Activated CD8-positive, alpha-beta memory T cell treated with anti-CD3 and anti-CD28 coated beads, Interleukin-2, amount 50 U/mL, for 1 hour (primary cell): ENCODE data around the gene STAB1.

Experiments
- DNase-seq: peaks from one replicate; pipeline ENCODE4 v3.0.0-alpha.2; 2020; ENCODE audit errors: extremely low read depth

The STAB1 gene

DNA sequence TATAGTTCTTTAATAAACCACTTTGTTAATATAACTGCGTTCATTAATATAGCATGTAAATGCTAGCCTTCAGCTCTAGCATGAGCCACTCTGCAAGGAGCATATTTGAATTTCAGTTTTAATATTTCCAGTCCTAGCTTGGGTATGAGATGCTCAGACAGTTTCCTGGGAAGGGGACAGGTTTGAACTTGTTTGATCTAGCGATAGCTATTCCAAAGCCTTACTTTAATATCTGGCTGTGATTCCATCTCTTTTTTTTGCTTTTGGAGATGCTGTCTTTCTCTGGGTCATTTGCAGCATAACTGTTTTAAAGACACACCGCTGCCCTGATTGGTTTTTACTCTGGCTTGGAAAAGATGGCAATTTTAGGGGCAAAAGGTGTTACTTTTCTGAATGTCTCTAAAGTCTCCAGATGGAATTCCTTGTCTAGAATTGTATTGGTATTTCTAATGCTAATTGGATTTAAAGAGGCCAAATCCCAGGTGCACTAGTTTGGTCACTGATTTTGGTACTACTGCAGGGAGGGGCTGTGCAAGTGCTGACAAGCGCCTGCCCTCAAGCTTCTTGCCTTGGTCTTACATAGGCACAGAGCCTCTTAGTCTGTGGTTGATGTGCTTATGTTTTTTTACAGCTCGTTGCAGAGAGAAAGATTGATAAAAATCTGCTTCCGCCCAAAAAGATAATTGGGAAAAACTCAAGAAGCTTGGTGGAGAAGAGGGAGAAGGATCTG lies 36.9 kb upstream of the STAB1 start:
- DNase-seq: no peak

DNA sequence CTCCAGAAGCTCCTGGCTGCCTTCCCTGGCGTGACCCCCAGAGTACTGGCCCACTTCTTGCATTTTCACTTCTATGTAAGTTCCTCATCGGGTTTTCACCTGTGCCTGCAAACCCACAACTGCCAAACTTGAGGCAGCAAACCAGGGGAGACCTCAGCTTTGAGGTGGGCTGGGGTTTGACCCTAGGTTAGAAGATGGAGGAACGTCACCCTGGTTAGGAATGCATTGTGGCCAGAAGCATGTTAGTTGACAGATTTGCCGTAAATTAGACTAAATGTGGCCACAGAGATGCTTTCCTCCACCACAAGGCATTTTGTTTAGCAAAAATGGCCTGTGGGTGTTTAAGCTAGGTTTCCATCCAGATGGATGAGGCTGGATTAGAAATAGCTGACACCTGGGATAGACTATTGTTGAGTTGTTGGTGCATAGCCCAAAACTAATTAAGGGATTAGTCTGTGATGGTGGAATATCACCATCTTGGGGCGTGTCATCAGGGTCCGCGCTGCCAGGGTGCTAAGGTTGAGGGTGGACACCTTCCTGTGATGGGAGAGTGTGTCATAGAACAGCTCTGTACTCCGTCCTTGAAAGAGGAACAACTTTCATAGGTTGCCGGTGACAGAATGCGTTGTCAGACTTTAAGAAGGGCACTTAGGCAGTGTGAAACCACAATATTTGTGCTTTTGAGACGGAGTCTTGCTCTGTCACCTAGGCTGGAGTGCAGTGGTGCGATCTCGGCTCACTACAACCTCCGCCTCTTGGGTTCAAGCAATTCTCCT lies 36.2 kb upstream of the STAB1 start:
- DNase-seq: no peak

DNA sequence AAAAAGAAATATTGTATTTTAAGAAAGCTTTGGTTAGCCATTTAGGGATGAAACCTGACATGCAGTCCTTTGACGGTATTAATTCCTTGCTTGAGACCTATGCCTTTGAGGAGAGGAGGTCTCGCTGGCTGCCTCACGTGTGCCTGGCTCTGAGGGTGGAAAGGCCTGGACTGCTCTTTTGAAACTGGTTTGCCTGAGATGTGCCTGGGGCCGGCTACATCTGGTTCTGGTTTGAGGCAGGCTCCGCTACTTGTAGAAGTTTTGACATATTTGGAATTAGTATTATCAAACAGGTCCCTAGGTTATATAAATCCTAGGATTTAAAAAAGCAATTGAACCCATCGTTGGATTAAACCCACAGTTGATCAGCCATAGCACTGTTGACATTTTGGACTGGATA lies 33.3 kb upstream of the STAB1 start:
- no peak for DNase-seq

DNA sequence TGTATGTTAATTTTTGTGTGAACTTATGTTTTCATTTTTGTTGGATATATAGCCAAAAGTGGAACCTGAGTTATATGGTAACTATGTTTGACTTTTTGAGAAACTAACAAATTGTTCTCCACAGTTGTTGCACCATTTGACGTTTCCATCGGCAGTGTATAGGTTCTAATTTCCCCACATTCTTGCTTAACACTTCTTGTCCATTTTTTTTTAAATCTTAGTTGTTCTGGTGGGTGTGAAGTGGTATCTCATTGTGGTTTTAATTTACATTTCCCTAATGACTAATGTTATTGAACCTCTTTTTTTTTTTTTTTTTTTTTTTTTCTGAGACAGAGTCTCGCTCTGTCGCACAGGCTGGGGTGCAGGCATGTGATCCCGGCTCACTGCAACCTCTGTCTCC lies 31.7 kb upstream of the STAB1 start:
- DNase-seq: no peak

DNA sequence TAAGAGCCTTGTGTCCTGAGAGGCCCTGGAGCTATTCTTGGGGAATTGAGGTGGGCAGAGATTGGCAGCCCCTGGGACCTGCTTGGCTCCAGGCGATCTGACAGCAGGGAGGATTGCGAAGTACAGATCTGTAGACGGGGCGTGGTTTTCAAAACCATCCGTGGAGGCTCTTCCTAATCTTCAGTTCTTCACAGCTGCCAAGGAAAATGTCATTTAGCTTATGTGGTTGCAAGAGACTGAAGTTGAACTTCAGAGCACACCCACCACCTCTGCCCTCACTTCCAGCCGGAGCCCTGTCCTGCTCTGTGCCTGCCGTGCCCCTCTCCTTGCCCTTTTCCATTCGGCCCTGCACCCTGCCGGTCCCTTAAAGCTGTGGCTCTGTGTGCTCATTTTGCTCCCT lies 26.8 kb upstream of the STAB1 start:
- DNase-seq: no peak

DNA sequence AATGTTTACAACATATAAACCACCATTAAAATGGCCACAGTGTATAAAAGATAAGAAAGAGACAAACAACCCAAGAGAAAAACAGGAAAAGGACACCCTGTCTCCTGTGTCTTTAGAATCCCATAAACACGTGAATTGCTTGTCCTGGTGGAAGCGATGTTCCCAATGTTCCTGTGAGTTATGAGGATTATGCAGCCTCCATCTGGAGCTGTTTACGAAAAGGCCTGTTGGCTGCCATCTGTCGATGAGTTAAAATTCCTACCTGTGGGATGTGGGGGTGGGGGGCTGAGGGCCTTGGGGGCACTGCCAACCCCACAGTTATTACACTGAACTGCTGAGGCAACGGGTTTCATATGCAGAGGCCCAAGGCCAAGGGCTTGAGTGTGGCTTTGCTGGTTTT lies 26.1 kb upstream of the STAB1 start:
- no peak for DNase-seq

DNA sequence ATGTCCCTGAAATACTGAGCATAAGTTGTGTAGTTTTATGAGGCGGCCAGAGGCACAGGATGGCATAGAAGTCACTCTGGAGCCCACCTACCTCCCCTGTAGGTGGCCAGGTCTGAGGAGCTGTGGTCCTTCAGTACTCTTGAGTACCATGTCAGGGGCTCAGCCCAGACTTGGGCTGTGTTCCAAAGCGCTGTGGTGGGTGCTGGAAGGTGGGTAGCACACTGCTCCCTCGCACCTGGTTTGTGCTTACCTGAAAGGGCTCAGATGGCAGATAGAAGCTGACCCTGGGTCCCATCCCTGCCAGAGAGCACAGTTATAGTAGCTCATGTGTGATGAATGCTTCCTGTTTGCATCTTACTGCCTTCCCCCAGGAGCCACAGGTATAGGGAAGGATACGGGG lies 24.2 kb upstream of the STAB1 start:
- no peak for DNase-seq

DNA sequence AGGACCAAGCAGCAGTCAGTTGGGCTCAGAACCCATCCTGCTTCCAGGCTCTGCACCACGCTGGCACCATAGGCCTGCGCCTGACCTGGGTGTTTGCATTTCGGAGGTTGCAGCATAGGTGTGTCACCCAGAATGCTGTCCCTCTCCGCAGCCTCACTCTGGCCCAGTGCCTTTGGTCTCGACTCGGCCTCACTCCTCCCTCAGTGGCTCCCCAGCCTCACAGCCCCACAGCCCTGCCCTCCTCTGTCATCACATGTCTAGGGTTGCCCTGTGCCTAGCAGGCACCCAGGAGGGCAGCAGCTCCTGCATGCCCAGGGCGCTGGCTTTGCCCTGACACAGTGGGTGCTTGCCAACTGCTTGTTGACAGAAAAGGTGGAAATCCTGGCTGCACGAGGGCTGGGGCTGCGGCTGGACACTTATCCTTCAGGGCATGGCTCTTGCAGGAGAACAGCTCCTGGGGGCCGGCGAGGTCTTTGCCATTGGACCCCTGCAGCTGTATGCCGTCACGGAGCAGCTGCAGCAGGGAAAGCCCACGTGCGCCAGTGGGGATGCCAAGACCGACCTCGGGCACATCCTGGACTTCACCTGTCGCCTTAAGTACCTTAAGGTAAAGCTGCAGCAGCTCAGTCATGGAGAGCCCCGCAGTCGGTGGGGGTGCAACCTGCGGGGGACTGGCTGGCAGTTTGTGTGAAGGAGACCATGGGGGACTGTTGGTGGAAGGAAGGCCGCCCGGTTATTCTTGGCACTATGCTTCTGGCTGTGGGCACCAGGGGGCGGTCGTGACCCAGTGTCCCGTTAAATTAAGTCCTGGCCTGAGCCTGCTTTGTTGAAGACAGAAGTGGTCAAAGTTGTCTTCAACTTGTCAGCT lies 23.5 kb upstream of the STAB1 start:
- no peak for DNase-seq

DNA sequence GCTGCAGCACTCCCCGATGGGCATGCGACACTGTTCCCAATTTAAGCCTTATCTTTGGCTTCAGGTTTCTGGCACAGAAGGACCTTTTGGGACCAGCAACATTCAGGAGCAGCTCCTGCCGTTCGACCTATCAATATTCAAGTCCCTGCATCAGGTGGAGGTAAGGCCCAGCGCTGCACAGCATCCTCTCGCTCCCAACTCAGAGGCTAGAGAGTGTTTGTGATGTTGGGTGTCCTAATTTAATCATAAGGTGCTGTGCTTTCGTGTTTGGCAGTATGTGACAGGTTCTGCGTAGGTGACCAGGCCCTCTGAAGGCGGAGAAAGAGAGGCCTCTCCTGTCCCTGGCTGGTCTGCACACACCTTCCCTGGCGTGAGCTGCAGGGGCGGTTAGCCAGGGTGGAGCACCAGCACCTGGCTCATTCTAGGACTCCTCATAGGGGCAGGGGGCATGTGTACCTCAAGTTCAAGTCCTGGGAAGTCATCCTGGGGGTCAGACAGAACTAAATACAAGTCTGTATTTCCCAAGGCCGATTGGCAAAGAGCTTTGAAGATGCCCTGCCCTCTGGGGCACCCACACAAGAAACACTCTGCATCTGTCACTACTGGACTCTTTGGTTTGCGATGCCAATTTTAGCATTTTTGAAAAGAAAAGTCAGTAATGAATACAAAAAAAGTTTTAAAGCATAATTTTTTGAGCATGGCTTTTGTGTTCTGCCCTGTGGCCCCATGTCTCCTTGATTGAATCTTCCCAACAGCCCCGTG lies 22.7 kb upstream of the STAB1 start:
- no peak for DNase-seq

DNA sequence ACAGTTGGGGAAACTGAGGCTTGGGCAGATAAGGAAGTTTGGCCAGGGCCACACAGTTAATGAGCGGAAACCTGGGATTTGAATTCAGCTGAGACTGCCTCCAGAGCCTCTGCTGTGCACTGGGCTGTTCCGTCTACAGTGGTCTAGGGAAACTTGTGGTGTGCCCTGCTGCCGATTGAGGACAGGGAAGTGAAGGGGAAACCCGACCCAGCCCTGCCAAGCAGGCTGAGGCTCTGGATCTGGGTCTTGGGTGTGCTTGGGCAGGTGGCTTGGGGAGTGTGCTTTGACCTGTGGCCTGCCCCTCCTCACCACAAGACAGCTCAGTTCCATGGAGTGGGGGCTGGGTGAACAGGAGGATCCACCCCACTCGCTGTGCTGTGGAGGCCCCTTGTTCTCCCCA lies 22.1 kb upstream of the STAB1 start:
- DNase-seq: no peak

DNA sequence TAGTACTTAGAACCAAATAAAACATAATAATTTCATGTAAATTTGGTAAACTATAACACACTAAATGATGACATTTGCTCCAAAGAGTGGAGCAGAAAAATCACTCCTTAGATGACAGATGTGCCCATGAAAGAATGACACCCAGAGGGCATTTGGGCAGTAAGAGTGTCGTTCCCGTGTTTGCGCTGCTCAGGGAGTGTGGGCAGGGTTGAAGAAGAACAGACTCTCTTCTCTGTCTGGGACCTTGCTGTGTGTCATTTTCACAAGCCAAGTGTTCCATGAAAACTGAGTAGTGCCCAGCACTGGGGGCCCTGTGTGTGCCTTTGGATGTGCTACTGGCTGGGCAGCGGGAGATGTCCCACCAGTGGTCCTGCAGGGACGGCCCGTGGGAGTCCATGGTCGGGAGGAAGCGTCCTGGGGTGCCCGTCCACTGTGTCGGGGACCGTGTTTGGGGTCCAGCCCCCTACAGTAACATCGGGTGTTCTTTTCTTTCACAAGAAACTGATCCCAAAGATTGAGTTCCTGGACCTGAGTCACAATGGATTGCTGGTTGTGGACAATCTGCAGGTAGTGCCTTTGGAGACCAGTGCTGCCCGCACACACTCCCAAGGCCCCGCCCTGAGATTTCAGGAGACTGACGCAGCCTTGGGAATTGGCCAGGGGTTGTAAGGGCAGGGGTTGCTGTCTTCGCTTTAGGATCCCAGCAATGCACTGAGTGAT lies 17.9 kb upstream of the STAB1 start:
- no peak for DNase-seq

DNA sequence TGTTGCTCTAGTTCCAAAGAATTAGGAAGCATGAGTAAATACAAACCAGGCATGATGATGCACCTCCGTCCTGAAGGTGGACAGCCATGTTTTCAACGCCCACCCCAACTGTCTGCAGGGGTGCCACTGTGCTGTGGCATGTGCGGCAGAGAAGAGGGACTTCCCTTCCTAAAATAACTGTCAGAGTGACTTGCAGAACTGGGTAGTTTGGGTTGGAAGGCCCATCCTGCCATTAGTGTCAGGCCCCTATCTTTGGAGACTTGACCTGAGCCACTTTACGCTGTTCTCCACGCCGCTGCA lies 17.4 kb upstream of the STAB1 start:
- DNase-seq: no peak

DNA sequence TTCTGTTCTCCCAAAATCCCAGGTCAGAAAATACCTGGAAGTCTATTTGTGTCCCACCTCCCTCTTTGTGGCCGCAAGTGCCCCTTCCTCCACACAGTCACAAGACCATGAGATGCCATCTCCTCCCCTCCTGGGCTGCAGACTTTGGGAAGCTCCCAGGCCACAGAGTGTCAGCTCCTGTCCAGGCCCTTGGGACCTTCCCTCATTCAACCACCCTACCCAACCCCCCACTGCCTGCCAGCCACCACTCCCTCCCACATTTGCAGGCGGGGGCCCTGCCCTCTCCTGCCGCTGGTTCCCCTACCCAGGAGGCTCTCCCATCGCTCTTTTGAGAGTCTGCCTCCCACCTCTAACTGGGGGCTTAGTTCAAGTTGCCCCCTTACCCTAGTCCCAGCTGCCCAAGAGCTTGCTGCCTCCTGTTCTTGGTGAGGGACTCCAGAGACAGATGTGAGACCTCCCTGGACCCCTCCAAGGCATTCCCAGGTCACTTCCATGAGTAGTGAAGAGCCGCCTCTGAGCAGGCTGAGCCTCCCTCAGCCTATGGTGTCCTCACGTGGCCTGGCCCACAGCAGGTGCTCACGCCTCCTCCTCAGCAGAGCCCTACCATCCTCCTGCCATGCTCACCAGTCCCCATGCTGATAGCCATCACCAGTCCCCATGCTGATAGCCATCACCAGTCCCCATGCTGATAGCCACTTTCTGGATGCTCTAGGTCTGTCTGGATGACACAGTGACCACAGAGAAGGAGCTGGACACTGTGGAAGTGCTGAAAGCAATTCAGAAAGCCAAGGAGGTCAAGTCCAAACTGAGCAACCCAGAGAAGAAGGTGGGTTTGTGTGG lies 15.9 kb upstream of the STAB1 start:
- DNase-seq: no peak

DNA sequence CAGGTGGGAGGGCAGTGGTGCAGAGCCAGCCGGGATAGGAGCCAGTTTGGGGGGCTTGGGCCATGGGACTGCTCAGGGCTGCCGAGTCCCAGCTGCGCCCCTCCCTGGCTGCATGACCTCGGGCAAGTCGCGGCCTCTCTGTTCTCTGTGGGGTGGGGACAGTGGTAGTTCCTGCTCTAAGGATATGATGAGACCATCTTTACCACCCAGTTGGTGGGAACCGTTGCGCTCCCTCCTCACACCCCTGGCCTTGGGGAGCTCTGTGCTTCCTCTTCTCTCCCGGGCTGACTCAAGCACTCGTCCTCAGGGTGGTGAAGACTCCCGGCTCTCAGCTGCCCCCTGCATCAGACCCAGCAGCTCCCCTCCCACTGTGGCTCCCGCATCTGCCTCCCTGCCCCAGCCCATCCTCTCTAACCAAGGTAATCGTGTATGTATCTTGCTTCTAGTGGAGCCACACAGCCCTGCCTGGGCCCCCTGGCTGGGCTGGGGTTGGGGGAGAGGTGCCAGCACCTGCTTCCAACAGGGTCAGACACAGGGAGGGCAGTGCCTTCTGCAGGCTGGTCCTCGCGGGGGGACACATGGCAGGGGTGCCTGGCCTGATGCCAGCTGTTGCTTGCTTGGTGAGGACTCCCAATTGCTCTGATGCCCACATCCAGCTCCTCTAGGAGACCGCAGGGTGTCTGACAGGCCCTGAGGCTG lies 15.1 kb upstream of the STAB1 start:
- no peak for DNase-seq

DNA sequence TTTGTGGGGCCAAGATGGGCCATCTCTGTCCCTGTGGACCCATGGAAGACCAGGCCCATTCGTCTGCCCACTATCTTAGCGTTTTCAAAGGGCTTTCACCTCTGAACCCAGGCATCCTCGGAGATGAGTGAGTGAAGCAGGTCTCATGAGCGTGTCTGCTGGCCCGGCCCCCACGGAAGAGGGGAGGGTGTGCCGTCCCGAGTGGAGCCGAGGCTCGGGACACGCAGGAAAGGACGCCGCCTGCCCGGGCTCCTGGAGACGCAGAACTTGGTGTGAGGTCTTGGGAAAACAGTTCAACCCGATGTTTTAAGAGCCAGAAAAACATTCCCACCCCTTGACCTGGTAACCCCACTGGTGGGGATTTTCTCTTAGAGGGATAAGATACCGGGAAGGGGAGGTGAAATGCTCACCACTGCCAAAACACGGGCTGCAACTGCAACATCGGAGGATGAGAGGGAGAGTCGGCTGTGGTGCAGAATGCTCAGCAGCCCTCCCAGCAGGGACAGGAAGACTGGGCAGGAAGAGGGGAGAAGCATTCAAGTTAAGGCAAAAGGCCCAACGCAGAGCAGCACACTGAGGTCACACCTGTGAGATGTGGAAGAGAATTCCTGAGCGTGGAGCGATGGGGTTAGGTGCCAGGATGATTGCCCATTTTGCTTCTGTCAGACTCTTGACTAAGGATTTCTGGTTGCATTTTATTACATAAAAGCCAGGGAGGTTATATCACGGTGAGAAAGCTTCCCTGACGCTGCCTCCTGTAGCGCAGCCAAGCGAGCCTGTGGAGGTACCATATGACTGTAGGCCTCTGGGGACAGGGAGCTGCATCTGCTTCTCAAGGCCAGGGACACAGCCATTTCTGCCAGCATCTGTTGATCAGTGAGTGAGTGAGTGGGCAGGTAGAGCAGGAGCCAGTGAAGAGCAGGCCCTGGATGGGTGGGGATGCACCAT lies 14.1 kb upstream of the STAB1 start:
- no peak for DNase-seq

DNA sequence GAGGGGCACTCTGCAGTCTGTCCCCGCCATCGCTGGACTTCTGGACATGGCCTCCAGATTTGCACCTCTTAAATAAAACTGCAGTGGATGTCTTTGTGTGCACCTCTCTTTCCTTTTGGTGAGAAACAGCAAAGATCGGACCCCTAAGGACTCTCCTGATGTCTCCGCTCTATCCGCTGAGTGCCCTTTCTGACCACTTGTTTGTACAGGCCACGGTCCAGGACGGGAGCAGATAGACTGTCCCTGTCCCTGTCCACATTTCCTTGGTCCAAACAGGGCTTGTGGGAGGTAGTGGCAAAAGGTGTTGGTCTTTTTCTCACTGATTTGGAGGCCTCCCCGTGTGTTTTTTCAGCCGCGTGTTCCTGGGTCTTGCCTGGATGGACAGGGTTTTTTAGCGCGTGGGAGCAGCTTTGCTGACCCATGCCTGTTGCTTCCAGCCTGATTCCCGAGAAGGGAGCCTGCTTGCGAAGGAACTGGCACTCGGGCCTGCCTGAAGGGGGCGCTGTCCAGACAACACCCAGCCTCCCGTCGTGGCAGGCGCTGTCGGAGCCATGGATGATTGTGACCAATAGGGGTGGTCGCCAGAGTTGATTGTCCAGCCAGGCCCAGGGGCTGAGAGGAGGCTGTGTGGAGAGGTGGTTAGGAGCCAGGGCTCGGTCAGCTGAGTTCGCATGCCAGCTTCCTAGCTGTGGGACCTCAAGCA lies 13.2 kb upstream of the STAB1 start:
- no peak for DNase-seq

DNA sequence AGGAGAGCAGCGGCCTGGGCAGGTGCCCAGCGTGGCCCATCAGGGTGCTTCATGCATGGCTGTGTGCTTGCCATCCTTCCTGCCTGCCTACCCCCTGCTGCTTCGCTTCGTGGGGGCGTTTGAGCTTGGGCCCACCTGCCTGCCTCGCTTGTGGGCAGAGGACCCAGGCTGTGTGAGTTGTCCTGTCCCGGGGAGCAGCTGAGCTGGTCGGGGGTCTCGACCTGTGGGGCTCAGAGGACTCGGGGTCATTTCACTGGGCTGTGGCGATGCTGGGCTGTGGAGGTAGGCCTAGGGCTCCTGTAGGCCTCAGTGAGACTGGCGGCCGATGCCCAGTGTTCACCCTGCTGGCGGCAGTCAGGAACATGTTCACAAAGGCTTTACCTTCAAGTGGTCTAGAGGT lies 12.1 kb upstream of the STAB1 start:
- DNase-seq: no peak
